NT2/D1 (cell line): ENCODE results near the gene CDH13.

Experiments
- DNase-seq: peaks from one replicate; pipeline ENCODE4 v3.0.0-alpha.2; 2011; ENCODE audit warnings: low read depth, low spot score
- H3K27me3 ChIP-seq: 2 replicates; pipeline ENCODE4 v1.6.0; 2011; ENCODE audit warnings: mild to moderate bottlenecking; ENCODE audit not compliant: insufficient read length, insufficient read depth
- H3K36me3 ChIP-seq: 2 replicates; pipeline ENCODE4 v1.6.1; 2011; ENCODE audit warnings: mild to moderate bottlenecking, low read length, mixed read lengths; ENCODE audit not compliant: insufficient read depth, insufficient read length
- H3K4me1 ChIP-seq: 2 replicates; pipeline ENCODE4 v1.5.1; 2011; ENCODE audit not compliant: insufficient read depth, insufficient read length
- H3K4me3 ChIP-seq: 2 replicates; pipeline ENCODE4 v1.5.1; 2011; ENCODE audit warnings: low read depth; ENCODE audit not compliant: insufficient read length
- H3K9ac ChIP-seq: 2 replicates; pipeline ENCODE4 v1.6.0; 2011; ENCODE audit warnings: low read depth; ENCODE audit not compliant: insufficient read length
- H3K9me3 ChIP-seq: 2 replicates; pipeline ENCODE4 v1.5.1; 2011; ENCODE audit warnings: mild to moderate bottlenecking, low read length; ENCODE audit not compliant: insufficient read depth
- SUZ12 ChIP-seq: IDR thresholded peaks from 2 replicates; pipeline ENCODE4 v1.6.1; 2011; ENCODE audit not compliant: insufficient read length, insufficient read depth; ENCODE audit errors: extremely low read depth
- YY1 ChIP-seq: IDR thresholded peaks from 2 replicates; pipeline ENCODE4 v1.6.1; 2011; ENCODE audit not compliant: insufficient read length, insufficient read depth
- ZNF274 ChIP-seq: IDR thresholded peaks from 2 replicates; pipeline ENCODE4 v1.6.1; 2011; ENCODE audit warnings: mild to moderate bottlenecking, low read depth, low read length

Gene CDH13

DNA sequence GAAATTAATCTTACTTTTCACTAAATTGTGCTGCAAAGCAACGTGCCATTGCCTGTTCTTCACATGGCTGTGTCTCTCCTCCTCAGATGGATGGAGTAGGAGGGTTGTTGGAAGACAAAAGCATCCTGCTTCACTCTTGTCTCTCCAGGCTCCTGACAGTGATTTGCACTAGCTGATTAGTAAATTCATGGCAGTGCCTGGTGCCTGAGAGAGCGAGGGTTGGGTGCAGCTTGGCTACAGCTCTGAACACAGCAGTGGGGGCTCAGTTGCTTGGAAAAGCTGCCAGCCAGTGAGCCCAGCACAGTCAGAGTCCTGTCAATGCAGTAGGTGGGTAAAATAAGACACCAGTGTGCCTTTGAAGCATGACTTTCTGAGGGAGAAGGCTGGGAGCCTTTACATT lies 37.4 kb downstream of the CDH13 start:
- Histone ChIP-seq H3K4me3 (no peak overlapping the region), H3K9ac (no peak overlapping the region), H3K27me3 (no peaks in the 10 kb centered on the region), H3K9me3 (no peaks in the 10 kb centered on the region), H3K36me3 (peaks cover 4% of the 10 kb centered on the region), H3K4me1 (no peaks in the 10 kb centered on the region)
- TF ChIP-seq YY1 (no peak), ZNF274 (no peak), SUZ12 (no peak)
- no peak for DNase-seq

DNA sequence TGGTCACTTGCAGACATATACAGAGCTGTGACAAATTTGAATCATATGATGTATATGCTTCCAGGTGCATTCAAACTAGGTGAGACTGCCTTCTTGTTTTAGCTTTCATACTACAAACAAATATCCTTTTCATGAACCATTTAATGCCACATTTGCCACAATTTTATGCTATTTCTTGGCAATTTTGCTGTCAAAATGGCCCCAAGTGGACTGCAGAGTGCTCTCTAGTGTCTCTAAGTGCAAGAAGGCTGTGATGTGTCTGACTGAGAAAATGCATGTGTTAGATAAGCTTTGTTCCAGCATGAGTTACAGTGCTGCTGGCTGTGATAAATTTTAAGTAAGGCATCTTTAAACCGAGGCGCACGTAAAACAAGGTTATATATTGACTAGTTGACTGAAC lies 38.3 kb downstream of the CDH13 start:
- no peaks in the 10 kb centered on the region for H3K27me3 ChIP-seq
- TF ChIP-seq YY1 (no peak), SUZ12 (no peak), ZNF274 (no peak)
- no peak overlapping the region for H3K9ac ChIP-seq
- H3K36me3 ChIP-seq: peaks cover 4% of the 10 kb centered on the region
- H3K4me1 ChIP-seq: no peaks in the 10 kb centered on the region
- DNase-seq: no peak
- no peaks in the 10 kb centered on the region for H3K9me3 ChIP-seq
- no peak overlapping the region for H3K4me3 ChIP-seq

DNA sequence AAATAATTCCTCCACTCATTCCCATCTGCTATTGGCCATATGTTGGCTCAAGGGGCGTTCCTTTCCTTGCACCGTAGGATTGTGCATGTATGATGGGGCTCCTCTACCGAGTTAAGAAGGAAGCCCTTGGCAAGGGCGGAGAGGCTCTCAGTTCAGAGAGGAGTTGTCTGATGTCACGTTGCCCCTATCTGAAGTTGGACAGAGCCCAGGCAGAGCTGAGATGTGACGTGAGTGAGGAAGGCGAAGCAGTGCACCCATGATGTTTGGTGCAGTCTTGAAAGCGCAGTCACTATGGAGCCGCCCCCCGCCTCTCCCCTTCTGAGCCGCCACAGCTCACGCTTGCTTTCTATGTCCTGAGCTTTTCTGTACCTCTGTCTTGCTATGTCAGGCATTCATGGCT lies 40.7 kb downstream of the CDH13 start:
- DNase-seq: no peak
- H3K27me3 ChIP-seq: no peaks in the 10 kb centered on the region
- no peak overlapping the region for H3K4me3 ChIP-seq
- TF ChIP-seq SUZ12 (no peak), ZNF274 (no peak), YY1 (no peak)
- peaks cover 4% of the 10 kb centered on the region for H3K36me3 ChIP-seq
- no peaks in the 10 kb centered on the region for H3K9me3 ChIP-seq
- H3K4me1 ChIP-seq: no peaks in the 10 kb centered on the region
- H3K9ac ChIP-seq: no peak overlapping the region

DNA sequence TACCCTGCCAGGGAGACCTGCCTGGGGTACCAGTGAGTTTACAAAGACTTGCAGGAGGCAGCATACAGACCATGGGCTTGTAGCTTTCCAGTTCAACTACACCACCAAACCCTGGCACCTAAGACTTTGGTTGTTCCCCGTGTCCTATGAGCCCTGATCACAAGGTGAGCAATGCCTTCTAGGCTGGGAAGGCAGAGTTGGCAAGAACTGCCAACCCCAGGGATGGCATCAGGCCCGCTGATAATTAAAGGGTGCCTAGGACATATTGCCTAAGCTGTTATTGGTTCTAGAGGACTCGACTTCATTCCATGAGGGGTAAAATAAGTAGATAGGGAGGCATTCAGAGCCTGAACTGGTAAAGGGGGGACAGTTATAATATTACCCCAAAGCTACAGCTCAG lies 41.3 kb downstream of the CDH13 start:
- no peak overlapping the region for H3K4me3 ChIP-seq
- H3K36me3 ChIP-seq: peaks cover 4% of the 10 kb centered on the region
- no peak overlapping the region for H3K9ac ChIP-seq
- DNase-seq: no peak
- H3K27me3 ChIP-seq: no peaks in the 10 kb centered on the region
- H3K4me1 ChIP-seq: no peaks in the 10 kb centered on the region
- H3K9me3 ChIP-seq: no peaks in the 10 kb centered on the region
- TF ChIP-seq YY1: no peak
- no peak for TF ChIP-seq SUZ12
- TF ChIP-seq ZNF274: no peak

GRCh38 chr16:82671741-82672140 lies 45.0 kb downstream of the CDH13 start:
- peaks cover 2% of the 10 kb centered on the region for H3K36me3 ChIP-seq
- H3K9ac ChIP-seq: no peak overlapping the region
- H3K4me3 ChIP-seq: no peak overlapping the region
- H3K9me3 ChIP-seq: no peaks in the 10 kb centered on the region
- TF ChIP-seq YY1: no peak
- TF ChIP-seq SUZ12: no peak
- H3K4me1 ChIP-seq: no peaks in the 10 kb centered on the region
- DNase-seq: peak; percentile 3
- no peaks in the 10 kb centered on the region for H3K27me3 ChIP-seq

DNA sequence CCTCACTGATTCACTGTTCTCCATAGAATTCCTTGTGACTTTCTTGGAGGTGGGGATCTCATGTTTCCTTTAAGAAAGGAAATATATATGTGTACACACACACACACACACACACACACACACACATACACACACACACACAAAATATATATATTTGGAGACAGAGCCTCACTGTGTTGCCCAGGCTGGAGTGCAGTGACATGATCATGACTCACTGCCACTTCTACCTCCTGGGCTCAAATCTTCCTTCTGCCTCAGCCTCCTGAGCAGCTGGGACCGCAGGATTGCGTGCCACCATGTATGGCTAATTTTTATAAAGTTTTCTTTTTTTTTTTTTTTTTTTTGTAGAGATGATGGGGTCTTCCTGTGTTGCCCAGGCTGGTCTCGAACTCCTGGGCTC lies 45.9 kb downstream of the CDH13 start:
- Histone ChIP-seq H3K9me3 (no peaks in the 10 kb centered on the region), H3K27me3 (no peaks in the 10 kb centered on the region), H3K4me1 (no peaks in the 10 kb centered on the region), H3K9ac (no peak overlapping the region), H3K36me3 (no peaks in the 10 kb centered on the region), H3K4me3 (no peak overlapping the region)
- TF ChIP-seq YY1: no peak
- TF ChIP-seq SUZ12: no peak
- no peak for DNase-seq

- H3K4me1 ChIP-seq: no peaks in the 10 kb centered on the region
- H3K9me3 ChIP-seq: no peaks in the 10 kb centered on the region
- no peak for DNase-seq
- no peaks in the 10 kb centered on the region for H3K27me3 ChIP-seq
- TF ChIP-seq SUZ12: no peak
- TF ChIP-seq YY1: no peak
- no peak for TF ChIP-seq ZNF274
- H3K9ac ChIP-seq: no peak overlapping the region
- H3K36me3 ChIP-seq: peaks cover 9% of the 10 kb centered on the region
- no peak overlapping the region for H3K4me3 ChIP-seq
These were observed 48.5 kb downstream of the CDH13 start for GRCh38 chr16:82675300-82675699.

DNA sequence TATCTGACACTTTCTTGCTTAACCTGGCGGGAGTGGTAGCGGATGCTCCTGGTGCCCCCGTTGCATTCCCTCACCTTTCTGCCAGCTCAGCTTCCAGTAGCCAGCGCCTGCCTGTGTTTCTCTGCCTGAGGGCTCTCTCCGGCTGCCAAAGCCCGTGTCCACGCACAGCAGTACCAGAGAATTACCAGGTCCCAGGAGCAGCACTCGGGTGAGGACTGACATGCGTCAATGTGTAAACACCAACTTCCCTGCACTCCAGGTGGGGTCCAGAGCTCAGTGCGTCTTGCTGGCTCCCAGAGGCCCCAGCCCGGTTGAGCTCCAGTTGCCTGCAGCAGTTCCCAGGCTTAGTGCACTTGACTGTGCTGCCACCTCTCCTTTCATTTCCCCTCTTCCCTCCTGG lies 54.8 kb downstream of the CDH13 start:
- no peak overlapping the region for H3K4me3 ChIP-seq
- peaks cover 23% of the 10 kb centered on the region for H3K36me3 ChIP-seq
- no peaks in the 10 kb centered on the region for H3K4me1 ChIP-seq
- H3K27me3 ChIP-seq: no peaks in the 10 kb centered on the region
- no peaks in the 10 kb centered on the region for H3K9me3 ChIP-seq
- TF ChIP-seq SUZ12 (no peak), ZNF274 (no peak), YY1 (no peak)
- DNase-seq: no peak
- H3K9ac ChIP-seq: no peak overlapping the region
